Activated T-cell treated with anti-CD3 and anti-CD28 coated beads, Interleukin-2, amount 50 U/mL, for 48 hours (primary cell): Measurements from ENCODE around the gene ADAD2.

Experiments
- DNase-seq, 2 experiments: peaks; one replicate each; pipeline ENCODE4 v3.0.0-alpha.2; 2020

Gene ADAD2

GRCh38 chr16:84226026-84226425, 35.1 kb downstream of the ADAD2 start:
- no peak for DNase-seq

GRCh38 chr16:84227548-84227947, 36.6 kb downstream of the ADAD2 start:
- DNase-seq = no peak

- DNase-seq = no peak
These were observed 37.4 kb downstream of the ADAD2 start for GRCh38 chr16:84228256-84228838.

- no peak for DNase-seq
These were observed 38.5 kb downstream of the ADAD2 start for GRCh38 chr16:84229471-84229870.

- no peak for DNase-seq
These were observed 41.1 kb downstream of the ADAD2 start for GRCh38 chr16:84232060-84232459.

- no peak for DNase-seq
These were observed 42.0 kb downstream of the ADAD2 start for GRCh38 chr16:84232969-84233368.

- no peak for DNase-seq
These were observed 42.8 kb downstream of the ADAD2 start for GRCh38 chr16:84233748-84234147.

- DNase-seq = no peak
These were observed 43.6 kb downstream of the ADAD2 start for GRCh38 chr16:84234321-84235241.

- DNase-seq = no peak
These were observed 45.7 kb downstream of the ADAD2 start for GRCh38 chr16:84236671-84237070.

GRCh38 chr16:84237994-84238750, 47.2 kb downstream of the ADAD2 start:
- DNase-seq = no peak

- DNase-seq = no peak
These were observed 48.3 kb downstream of the ADAD2 start for GRCh38 chr16:84239141-84239769.

- DNase-seq = no peak
These were observed 49.0 kb downstream of the ADAD2 start, which contains the start of gene KCNG4 for GRCh38 chr16:84239909-84240308. Gene KCNG4 (minus strand): TSS chr16:84240012. CDS start chr16:84237485, 2,527 bp downstream.

- DNase-seq = no peak
These were observed 49.5 kb downstream of the ADAD2 start for GRCh38 chr16:84240455-84240854.

GRCh38 chr16:84241778-84242177, 50.8 kb downstream of the ADAD2 start:
- DNase-seq = no peak

GRCh38 chr16:84242839-84243238, 51.9 kb downstream of the ADAD2 start:
- DNase-seq = no peak

GRCh38 chr16:84243732-84244131, 52.8 kb downstream of the ADAD2 start:
- DNase-seq = no peak

- DNase-seq = no peak
These were observed 53.8 kb downstream of the ADAD2 start for GRCh38 chr16:84244728-84245127.

- DNase-seq = no peak
These were observed 55.2 kb downstream of the ADAD2 start for GRCh38 chr16:84245956-84246678.

GRCh38 chr16:84246679-84247077, 55.7 kb downstream of the ADAD2 start:
- no peak for DNase-seq
